GM12874 (cell line): ENCODE results near the gene ALDH3B1.

Experiments used
- CTCF ChIP-seq: IDR thresholded peaks from 2 replicates; pipeline ENCODE4 v1.5.1; 2011; ENCODE audit warnings: low read depth, mild to moderate bottlenecking, control low read depth, low read length, moderate library complexity; ENCODE audit not compliant: insufficient read depth

Gene ALDH3B1

GRCh38 chr11:67998150-67999045, 11.7 kb upstream of the ALDH3B1 start:
- no peak for TF ChIP-seq CTCF

- TF ChIP-seq CTCF = no peak
Measured at GRCh38 chr11:67999201-67999629, 10.9 kb upstream of the ALDH3B1 start.

- TF ChIP-seq CTCF = no peak
Measured at GRCh38 chr11:67999704-68000103, 10.4 kb upstream of the ALDH3B1 start.

- TF ChIP-seq CTCF = no peak
Measured at GRCh38 chr11:68002575-68002937, 7.6 kb upstream of the ALDH3B1 start.

GRCh38 chr11:68002938-68003845, 6.9 kb upstream of the ALDH3B1 start:
- TF ChIP-seq CTCF = no peak

- TF ChIP-seq CTCF = no peak
Measured at GRCh38 chr11:68003846-68004550, 6.1 kb upstream of the ALDH3B1 start, which contains the start of gene UNC93B1. Gene UNC93B1 (minus strand): TSS chr11:68004097. CDS start chr11:68004043, 54 bp downstream.
